BLaER1 (cell line): ENCODE data around the gene ACSL1.

ENCODE experiments used
- H3K27ac ChIP-seq: shearing (Covaris generic); formaldehyde crosslinking; 2 replicates; pipeline ENCODE4 v1.8.1; 2022
- H3K27me3 ChIP-seq: shearing (Covaris generic); formaldehyde crosslinking; 2 replicates; pipeline ENCODE4 v1.8.1; 2022
- H3K36me3 ChIP-seq: shearing (Covaris generic); formaldehyde crosslinking; 2 replicates; pipeline ENCODE4 v1.8.1; 2022
- H3K4me1 ChIP-seq: shearing (Covaris generic); formaldehyde crosslinking; 2 replicates; pipeline ENCODE4 v1.8.1; 2022
- H3K4me2 ChIP-seq: shearing (Covaris generic); formaldehyde crosslinking; 2 replicates; pipeline ENCODE4 v1.8.1; 2022
- H3K4me3 ChIP-seq: shearing (Covaris generic); formaldehyde crosslinking; 2 replicates; pipeline ENCODE4 v1.8.1; 2022
- H3K9ac ChIP-seq: shearing (Covaris generic); formaldehyde crosslinking; 2 replicates; pipeline ENCODE4 v1.8.1; 2022
- H3K9me3 ChIP-seq: shearing (Covaris generic); formaldehyde crosslinking; 2 replicates; pipeline ENCODE4 v1.8.1; 2022
- H4K20me1 ChIP-seq: shearing (Covaris generic); formaldehyde crosslinking; 2 replicates; pipeline ENCODE4 v1.8.1; 2022
- Cebpa-rat ChIP-seq: shearing (Covaris generic); IDR thresholded peaks from 2 replicates; pipeline ENCODE4 v1.8.1; 2022

ACSL1 gene

DNA sequence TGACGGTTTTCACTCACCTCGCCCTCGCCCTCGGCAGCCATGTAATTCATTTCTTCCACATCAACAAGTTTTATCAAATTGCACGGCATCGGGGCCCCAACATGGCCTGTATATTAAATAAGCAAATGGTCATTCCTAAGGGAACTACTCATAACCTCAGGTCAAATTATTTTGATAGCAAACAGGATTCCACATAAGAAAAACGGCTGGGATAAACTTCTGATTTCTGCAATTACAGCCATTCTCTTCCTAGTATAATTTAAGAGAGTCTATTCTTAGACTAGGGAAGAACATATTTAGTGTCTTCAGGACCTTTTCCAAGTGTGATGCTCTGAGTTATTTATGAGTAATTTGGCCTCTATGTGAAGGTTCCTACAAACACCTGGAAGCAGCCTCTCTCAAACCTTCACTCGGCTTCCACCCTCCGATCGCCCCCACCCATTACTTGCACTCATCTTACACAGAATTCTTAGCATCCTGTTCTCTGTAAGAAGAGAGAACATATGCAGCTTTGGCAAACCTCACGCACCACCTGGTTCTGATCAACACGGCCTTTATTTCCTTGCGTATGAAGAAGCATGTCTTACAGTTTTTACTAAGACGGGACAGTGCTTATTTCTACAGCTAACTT, 62.5 kb downstream of the ACSL1 start:
- no peak overlapping the region for H3K9ac ChIP-seq
- no peak for TF ChIP-seq Cebpa-rat
- no peaks in the 10 kb centered on the region for H4K20me1 ChIP-seq
- peaks cover 3% of the 10 kb centered on the region; the same call in 1 of the 2 replicates for H3K9me3 ChIP-seq
- no peak overlapping the region for H3K4me3 ChIP-seq
- H3K4me1 ChIP-seq: peaks cover 13% of the 10 kb centered on the region
- no peak overlapping the region; the same call in 1 of the 2 replicates for H3K27ac ChIP-seq
- H3K27me3 ChIP-seq: no peaks in the 10 kb centered on the region
- no peak overlapping the region for H3K4me2 ChIP-seq
- H3K36me3 ChIP-seq: peaks cover 60% of the 10 kb centered on the region

DNA sequence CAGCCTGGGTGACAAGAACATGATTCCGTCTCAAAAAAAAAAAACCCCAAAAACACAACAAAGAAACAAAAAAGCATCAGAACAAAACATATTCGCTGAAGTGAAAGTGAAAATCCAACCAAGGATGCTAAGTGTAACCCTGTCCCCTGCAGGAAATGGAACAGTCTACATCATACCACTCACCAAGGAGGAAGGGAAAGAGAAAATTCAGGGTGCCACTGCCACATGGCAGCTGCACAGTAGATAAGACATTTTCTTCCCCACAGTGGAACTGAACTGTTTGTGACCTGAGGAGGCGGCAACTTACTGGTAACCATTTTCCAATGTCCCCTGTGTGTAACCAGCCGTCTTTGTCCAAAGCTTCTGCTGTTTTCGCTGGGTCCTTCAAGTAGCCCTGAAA, 63.7 kb downstream of the ACSL1 start:
- Histone ChIP-seq H3K9ac (no peak overlapping the region), H3K27me3 (no peaks in the 10 kb centered on the region), H3K4me2 (peak overlapping the region; percentile 50), H4K20me1 (no peaks in the 10 kb centered on the region), H3K27ac (peak overlapping the region; percentile 68), H3K36me3 (peaks cover 51% of the 10 kb centered on the region), H3K4me1 (peaks cover 13% of the 10 kb centered on the region), H3K4me3 (no peak overlapping the region), H3K9me3 (peaks cover 3% of the 10 kb centered on the region; the same call in 1 of the 2 replicates)
- TF ChIP-seq Cebpa-rat: no peak

DNA sequence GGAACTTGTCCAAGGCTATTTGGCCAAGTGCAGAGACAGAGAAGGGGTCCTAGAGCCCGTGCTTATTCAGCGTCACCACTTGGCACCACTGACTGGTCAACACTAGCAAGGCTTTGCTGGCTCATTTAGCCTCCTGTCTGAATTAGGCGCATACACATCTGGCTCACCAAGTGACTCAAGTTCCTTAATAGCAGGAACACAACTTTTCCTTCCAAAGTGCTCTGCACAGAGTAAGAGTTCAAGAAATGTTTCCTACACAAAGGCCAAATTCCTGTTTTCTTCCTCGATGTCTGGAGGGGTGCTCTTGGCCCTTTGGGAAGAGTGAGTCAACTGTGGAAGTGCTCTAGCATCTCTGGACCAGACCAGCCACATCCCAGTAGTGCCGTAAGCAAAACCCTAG, 65.1 kb downstream of the ACSL1 start:
- Histone ChIP-seq H3K36me3 (peaks cover 40% of the 10 kb centered on the region), H3K4me1 (peaks cover 13% of the 10 kb centered on the region), H3K9me3 (peaks cover 3% of the 10 kb centered on the region; the same call in 1 of the 2 replicates), H3K27me3 (no peaks in the 10 kb centered on the region), H3K4me3 (no peak overlapping the region), H3K9ac (no peak overlapping the region), H4K20me1 (no peaks in the 10 kb centered on the region), H3K4me2 (no peak overlapping the region), H3K27ac (no peak overlapping the region)
- TF ChIP-seq Cebpa-rat: no peak

DNA sequence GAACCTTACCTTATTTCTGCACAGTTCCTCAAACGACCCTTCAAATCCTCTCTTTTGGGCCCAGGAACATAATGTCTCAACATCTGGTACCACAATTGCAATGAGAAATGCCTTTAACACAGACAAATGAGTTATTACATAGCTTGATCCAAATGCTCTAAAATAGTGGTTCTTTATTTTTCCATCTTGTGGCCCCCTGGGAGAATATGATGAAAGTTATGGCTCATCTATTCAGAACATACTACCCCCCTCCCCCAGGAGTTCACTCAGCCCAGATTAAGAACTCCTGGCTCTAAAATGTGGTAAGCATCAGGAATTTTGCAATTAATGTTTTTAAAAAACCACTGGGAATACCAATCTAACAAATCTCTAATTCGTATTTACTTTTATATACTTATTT, 68.0 kb downstream of the ACSL1 start:
- no peaks in the 10 kb centered on the region for H4K20me1 ChIP-seq
- H3K4me2 ChIP-seq: no peak overlapping the region
- H3K4me1 ChIP-seq: peaks cover 15% of the 10 kb centered on the region
- peaks cover 3% of the 10 kb centered on the region; the same call in 1 of the 2 replicates for H3K9me3 ChIP-seq
- peaks cover 23% of the 10 kb centered on the region for H3K36me3 ChIP-seq
- H3K27ac ChIP-seq: no peak overlapping the region
- H3K27me3 ChIP-seq: no peaks in the 10 kb centered on the region
- no peak overlapping the region for H3K4me3 ChIP-seq
- H3K9ac ChIP-seq: no peak overlapping the region
- no peak for TF ChIP-seq Cebpa-rat

DNA sequence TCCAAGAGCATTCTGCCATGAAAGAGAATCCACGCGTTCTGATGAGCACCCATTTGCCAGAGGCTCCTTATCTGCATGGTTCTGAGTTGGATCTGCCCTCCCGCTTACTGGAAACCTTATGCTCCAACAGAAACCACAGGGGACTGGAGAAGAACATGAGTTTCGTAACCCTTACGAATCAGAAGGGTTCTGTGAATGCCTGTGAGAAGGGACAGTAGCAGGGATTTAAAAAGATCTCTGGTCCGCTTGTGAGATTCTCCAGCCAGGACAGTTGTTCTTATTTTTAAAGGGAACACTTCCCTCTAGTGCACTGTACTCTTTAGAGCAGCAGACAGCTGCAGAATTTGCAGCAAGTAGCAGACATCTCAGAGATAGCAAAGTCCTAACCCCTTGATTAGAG, 69.4 kb downstream of the ACSL1 start:
- Histone ChIP-seq H3K36me3 (peaks cover 17% of the 10 kb centered on the region), H3K4me2 (no peak overlapping the region), H3K4me1 (peaks cover 19% of the 10 kb centered on the region), H4K20me1 (no peaks in the 10 kb centered on the region), H3K9me3 (peaks cover 3% of the 10 kb centered on the region; the same call in 1 of the 2 replicates), H3K9ac (no peak overlapping the region), H3K27me3 (no peaks in the 10 kb centered on the region), H3K4me3 (no peak overlapping the region), H3K27ac (no peak overlapping the region)
- no peak for TF ChIP-seq Cebpa-rat

DNA sequence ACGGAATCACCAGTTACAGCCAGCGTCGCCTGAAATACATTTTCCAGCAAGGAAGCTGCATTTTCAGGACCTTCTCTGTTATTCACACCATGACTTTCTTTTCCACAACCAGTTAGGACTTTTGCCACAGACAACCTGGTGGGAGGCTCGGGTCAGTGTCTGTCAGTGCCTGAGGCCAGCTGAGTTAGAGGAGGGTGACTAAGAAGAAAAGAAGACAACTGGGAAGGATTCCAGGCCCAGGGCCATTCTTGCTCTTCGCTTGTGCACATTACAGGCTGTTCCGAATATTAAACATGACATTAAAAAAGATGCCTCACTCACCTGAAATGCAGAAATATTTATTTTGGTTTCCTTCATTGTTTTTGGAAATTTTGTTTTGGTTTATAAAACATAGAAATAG, 70.5 kb downstream of the ACSL1 start:
- H3K9me3 ChIP-seq: peaks cover 3% of the 10 kb centered on the region; the same call in 1 of the 2 replicates
- no peak overlapping the region for H3K4me2 ChIP-seq
- no peak for TF ChIP-seq Cebpa-rat
- H3K9ac ChIP-seq: no peak overlapping the region
- peaks cover 22% of the 10 kb centered on the region for H3K4me1 ChIP-seq
- H3K4me3 ChIP-seq: no peak overlapping the region
- no peaks in the 10 kb centered on the region for H3K27me3 ChIP-seq
- H4K20me1 ChIP-seq: no peaks in the 10 kb centered on the region
- no peak overlapping the region for H3K27ac ChIP-seq
- peaks cover 8% of the 10 kb centered on the region for H3K36me3 ChIP-seq

DNA sequence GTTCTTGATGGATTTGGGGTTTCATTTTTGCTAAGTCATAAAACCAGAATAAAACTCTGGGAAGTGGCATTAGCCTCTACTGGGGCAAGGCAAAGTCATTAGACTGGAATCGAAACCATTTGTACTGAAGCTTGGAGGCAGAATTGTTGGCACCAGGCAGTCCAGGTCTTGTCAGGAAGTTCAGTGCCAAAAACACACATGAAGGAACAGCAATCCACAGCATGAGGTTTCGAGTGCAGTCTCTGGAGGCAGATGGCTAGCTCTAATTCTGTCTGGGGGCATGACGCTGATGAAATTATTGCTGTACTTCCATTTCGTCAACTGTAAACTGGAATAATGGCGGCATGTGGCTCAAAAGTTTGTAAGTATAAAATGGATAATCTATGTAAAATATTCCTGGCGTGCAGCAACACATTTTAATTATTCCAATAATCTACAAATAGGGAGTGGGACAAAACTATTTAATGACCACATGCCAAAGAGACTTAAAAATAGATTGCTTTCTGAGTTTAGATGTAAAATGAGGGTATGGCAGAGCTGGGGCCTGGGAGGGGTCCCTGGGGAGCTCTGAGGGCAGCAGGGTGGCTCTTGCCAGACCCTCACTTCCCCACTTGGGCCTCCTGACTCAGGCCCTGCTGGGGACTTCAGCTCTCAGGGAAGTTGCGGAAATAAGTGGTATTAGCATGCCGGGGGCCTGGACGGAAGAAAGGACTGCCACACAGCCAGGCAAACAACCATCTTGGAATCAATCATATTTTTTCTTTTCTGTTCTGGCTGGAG, 73.1 kb downstream of the ACSL1 start:
- no peaks in the 10 kb centered on the region for H4K20me1 ChIP-seq
- no peaks in the 10 kb centered on the region for H3K27me3 ChIP-seq
- H3K4me3 ChIP-seq: no peak overlapping the region
- TF ChIP-seq Cebpa-rat: no peak
- H3K27ac ChIP-seq: no peak overlapping the region
- H3K36me3 ChIP-seq: peaks cover 4% of the 10 kb centered on the region; the same call in 1 of the 2 replicates
- H3K9ac ChIP-seq: no peak overlapping the region
- no peaks in the 10 kb centered on the region for H3K9me3 ChIP-seq
- H3K4me2 ChIP-seq: peak overlapping the region; percentile 59
- H3K4me1 ChIP-seq: peaks cover 22% of the 10 kb centered on the region

DNA sequence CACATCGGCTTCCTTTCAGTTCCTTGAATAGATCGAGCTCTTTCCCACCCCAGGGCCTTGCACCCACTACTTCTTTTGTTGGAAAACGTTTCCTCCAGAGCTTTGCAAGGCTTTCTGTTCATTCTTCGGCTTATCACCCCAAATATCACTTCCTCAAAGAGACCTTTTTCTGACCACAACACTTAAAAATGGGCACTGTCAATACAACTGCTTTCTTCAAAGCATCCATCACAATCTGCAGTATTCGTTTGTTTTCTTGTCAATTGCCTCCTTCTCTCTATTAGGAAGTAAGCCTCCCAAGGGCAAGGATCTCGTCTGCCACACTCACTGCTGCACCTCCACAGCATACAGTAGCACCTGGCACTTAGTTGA, 74.2 kb downstream of the ACSL1 start:
- Histone ChIP-seq H4K20me1 (no peaks in the 10 kb centered on the region), H3K27me3 (no peaks in the 10 kb centered on the region), H3K4me1 (peaks cover 32% of the 10 kb centered on the region), H3K27ac (no peak overlapping the region), H3K36me3 (no peaks in the 10 kb centered on the region), H3K4me3 (no peak overlapping the region), H3K4me2 (peak overlapping the region; percentile 59; the same call in 1 of the 2 replicates), H3K9ac (no peak overlapping the region), H3K9me3 (no peaks in the 10 kb centered on the region)
- TF ChIP-seq Cebpa-rat: no peak

DNA sequence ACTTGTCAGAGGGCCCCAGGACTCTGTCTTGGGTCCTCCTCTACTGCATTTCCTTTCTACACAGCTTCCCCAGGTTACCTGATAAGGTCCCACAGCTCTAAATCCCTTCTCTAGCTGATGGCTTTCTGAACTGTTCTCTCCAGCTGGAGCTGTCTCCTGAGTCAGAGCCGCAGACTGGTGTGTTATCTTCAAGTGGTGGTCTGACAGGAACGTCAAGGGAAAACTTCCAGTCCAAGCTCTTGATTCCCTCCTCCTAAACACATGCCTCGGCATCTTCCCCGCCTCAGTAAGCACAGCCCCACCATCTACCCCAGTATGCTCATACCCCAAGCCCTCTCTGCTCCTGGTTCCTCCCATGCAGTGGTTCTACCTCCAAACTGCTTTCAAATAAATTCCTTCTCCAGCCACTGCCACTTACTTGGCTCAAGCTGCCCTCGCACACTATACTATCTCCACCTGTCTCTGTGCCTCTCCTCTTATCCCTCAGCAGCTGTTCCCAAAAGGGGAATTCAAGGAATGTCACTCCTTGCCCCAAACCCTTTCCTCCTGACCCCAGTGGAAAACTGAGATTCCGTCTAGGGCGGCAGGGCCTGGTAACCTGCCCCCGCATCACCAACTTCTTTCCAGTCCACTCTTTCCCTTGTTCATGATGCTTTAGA, 74.7 kb downstream of the ACSL1 start:
- no peak for TF ChIP-seq Cebpa-rat
- H3K4me1 ChIP-seq: peaks cover 37% of the 10 kb centered on the region
- no peaks in the 10 kb centered on the region for H3K9me3 ChIP-seq
- no peaks in the 10 kb centered on the region for H4K20me1 ChIP-seq
- H3K4me2 ChIP-seq: peak overlapping the region; percentile 59; the same call in 1 of the 2 replicates
- H3K27me3 ChIP-seq: no peaks in the 10 kb centered on the region
- no peak overlapping the region for H3K9ac ChIP-seq
- H3K36me3 ChIP-seq: no peaks in the 10 kb centered on the region
- no peak overlapping the region for H3K4me3 ChIP-seq
- no peak overlapping the region for H3K27ac ChIP-seq

DNA sequence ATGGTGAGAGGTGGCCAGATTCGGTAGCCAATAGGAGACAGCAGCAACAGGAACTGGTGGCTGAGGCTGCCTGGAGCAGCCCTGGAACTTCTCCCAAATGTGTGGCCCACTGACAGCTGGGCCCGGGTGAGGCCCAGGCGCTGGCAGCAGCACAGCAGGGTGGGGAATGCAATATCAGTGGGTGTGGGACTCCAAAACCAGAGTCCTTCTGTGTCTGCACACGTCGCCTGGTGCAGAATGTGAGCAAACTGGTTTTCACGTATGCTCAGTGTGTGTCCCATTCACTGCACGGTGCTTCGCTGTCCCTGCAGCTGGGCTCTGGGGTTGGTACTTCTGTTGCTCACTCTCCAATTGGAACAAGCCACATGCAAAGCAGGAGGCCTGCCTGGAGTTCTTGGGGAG, 77.5 kb downstream of the ACSL1 start:
- Histone ChIP-seq H3K9ac (no peak overlapping the region), H3K4me1 (peaks cover 40% of the 10 kb centered on the region), H3K4me3 (no peak overlapping the region), H3K27ac (no peak overlapping the region), H3K36me3 (no peaks in the 10 kb centered on the region), H4K20me1 (no peaks in the 10 kb centered on the region), H3K9me3 (no peaks in the 10 kb centered on the region), H3K27me3 (no peaks in the 10 kb centered on the region), H3K4me2 (no peak overlapping the region)
- TF ChIP-seq Cebpa-rat: no peak
